SK-MEL-5 (cell line): ENCODE measurements around the gene MT4. TPM values are rescaled to one million over a fixed set of nuclear protein-coding genes. Genes with fewer than 3 reads are reported as not detected.
"Not testable (repeated sequence)": the region's sequence is repeated elsewhere in the genome, so short reads cannot be mapped to it uniquely, and the experiment has no call there.

Experiments used
- DNase-seq: peaks from one replicate; pipeline ENCODE4 v3.0.0-alpha.2; 2016; ENCODE audit warnings: low read depth, low spot score
- in situ Hi-C: cut with HindIII; loops from 2 replicates; pipeline ENCODE4 v1.10.0; 2016; ENCODE audit warnings: low sequenced_read_pairs, high pct_unique_total_duplicates, low pct_unique_long_range_greater_than_20kb
- total RNA-seq: library from RNA; depleted of rRNA; stranded (reverse); fragments of >200 nt; shearing (Covaris generic); gene quantifications from 2 replicates; pipeline ENCODE4 v1.2.3, GENCODE V29; 2014

Gene MT4
- total RNA-seq, 1 experiment from 2014 or later: not detected

- no peak for DNase-seq
- in situ Hi-C loops: no loop called here
These were observed 12.8 kb upstream of the MT4 start for GRCh38 chr16:56551796-56552738.

- in situ Hi-C loops: no loop called here
- no peak for DNase-seq
These were observed 10.4 kb upstream of the MT4 start for GRCh38 chr16:56554441-56554840.

GRCh38 chr16:56558024-56558747, 6.7 kb upstream of the MT4 start:
- no peak for DNase-seq
- in situ Hi-C loops: no loop called here

GRCh38 chr16:56559109-56559508, 5.8 kb upstream of the MT4 start:
- in situ Hi-C loops: no loop called here
- no peak for DNase-seq

- DNase-seq: no peak
- in situ Hi-C loops: no loop called here
These were observed 4.4 kb upstream of the MT4 start for GRCh38 chr16:56560447-56560846.

- no peak for DNase-seq
- in situ Hi-C loops: no loop called here
These were observed 3.7 kb upstream of the MT4 start for GRCh38 chr16:56561126-56561525.

- in situ Hi-C loops: no loop called here
- no peak for DNase-seq
These were observed 5.1 kb downstream of the MT4 start for GRCh38 chr16:56569971-56570370.

GRCh38 chr16:56571525-56571924, 6.7 kb downstream of the MT4 start:
- DNase-seq: no peak
- in situ Hi-C loops: no loop called here

GRCh38 chr16:56574625-56575024, 9.8 kb downstream of the MT4 start:
- no peak for DNase-seq
- in situ Hi-C loops: no loop called here

- in situ Hi-C loops: no loop called here
- peak; percentile 76 for DNase-seq
These were observed 11.9 kb downstream of the MT4 start for GRCh38 chr16:56576585-56577299.

GRCh38 chr16:56577300-56577625, 12.4 kb downstream of the MT4 start:
- no peak for DNase-seq
- in situ Hi-C loops: no loop called here

- DNase-seq: no peak
- in situ Hi-C loops: no loop called here
These were observed 15.6 kb downstream of the MT4 start for GRCh38 chr16:56580391-56581048.

- in situ Hi-C loops: not testable (repeated sequence)
These were observed 18.0 kb downstream of the MT4 start for GRCh38 chr16:56582911-56583310.

GRCh38 chr16:56583351-56584168, 18.7 kb downstream of the MT4 start:
- in situ Hi-C loops: no loop called here
- DNase-seq: no peak

More at GRCh38 chr16:56582911-56583310, 18.0 kb downstream of the MT4 start:
- DNase-seq: not testable (repeated sequence)

- no peak for DNase-seq
- in situ Hi-C loops: no loop called here
These were observed 19.4 kb downstream of the MT4 start for GRCh38 chr16:56584276-56584675.

- in situ Hi-C loops: no loop called here
- DNase-seq: no peak
These were observed 23.9 kb downstream of the MT4 start for GRCh38 chr16:56588781-56589140.
